Measurements from ENCODE around the gene TMPRSS12.
A peak's percentile ranks its signal among the peaks of the same experiment; 100 is the strongest.
"Not testable (repeated sequence)": the region's sequence is repeated elsewhere in the genome, so short reads cannot be mapped to it uniquely, and the experiment has no call there.

Gene TMPRSS12

DNA sequence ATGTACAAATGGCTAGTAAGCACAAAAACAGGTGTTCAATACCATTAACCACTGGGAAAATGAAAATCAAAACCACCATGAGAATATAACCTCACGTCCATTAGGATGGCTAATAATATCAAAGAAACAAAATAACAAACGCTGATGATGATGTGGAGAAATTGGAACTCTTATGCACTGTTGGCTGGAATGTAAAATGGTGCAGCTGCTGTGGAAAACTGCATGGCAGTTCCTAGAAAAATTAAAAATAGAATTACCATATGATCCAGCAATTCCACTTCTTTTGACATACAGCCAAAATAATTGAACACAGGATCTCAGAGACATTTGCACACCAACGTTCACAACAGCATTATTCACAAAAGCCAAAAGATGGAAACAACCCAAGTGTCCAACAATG is 51.5 kb downstream of the TMPRSS12 start:
- DNase-seq (no peak), ATAC-seq (replicated peaks) (no peak)
- H3K27ac Mint-ChIP-seq = no peak overlapping the region
- H3K27me3 Mint-ChIP-seq = no peaks in the 10 kb centered on the region
- no peak overlapping the region for H3K4me3 Mint-ChIP-seq
- peaks cover 0 to 8% of the 10 kb centered on the region in 2 donors for H3K4me1 Mint-ChIP-seq
- no peaks in the 10 kb centered on the region for H3K36me3 Mint-ChIP-seq
- no peaks in the 10 kb centered on the region for H3K9me3 Mint-ChIP-seq

DNA sequence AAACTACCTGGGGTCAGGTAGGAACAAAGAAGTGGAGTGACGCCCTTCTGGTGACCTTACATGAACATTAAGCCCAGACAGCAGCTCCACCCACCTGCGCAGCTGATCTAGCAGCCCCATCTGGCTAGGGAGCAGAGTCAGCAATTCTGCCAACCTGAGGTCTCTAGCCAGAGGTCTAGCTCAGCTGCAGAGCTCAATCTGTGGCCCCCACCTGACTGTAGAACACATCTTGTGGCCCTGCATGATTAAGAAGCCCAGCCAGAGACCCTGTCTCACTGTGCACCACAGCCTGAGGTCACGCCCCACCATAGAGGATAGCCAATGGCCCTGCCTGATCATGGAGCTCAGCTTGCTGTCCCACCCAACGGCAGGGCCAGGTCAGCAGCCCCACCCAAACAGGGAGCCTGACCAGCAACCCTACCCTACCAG is 59.0 kb downstream of the TMPRSS12 start:
- ATAC-seq (replicated peaks) = no peak
- Mint-ChIP-seq H3K4me3 (no peak overlapping the region), H3K4me1 (peaks cover 0 to 1% of the 10 kb centered on the region in 2 donors), H3K9me3 (peaks cover 0 to 5% of the 10 kb centered on the region in 2 donors), H3K27me3 (no peaks in the 10 kb centered on the region), H3K36me3 (no peaks in the 10 kb centered on the region), H3K27ac (no peak overlapping the region)
- no peak for DNase-seq

DNA sequence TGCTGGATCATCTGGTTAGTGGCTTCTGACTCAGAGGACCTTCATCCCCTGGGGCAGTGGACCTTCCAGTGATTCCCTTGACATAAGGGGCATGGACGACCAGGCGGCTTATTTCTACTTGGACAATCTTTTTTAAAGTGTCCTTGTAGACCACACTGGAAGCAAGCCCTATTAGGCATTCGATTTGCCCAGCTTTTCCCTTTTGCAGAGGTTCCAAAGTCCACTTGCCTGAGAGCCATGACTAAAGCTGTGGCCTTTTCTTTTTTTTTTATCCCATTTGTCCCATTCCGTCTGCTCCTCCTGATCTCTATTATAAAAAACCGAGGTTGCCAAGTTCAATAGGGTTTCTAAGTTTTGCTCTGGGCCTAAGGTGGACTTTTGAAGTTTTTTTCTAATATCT is 65.8 kb downstream of the TMPRSS12 start:
- not testable (repeated sequence) for H3K4me1 Mint-ChIP-seq; H3K4me3 Mint-ChIP-seq; ATAC-seq (replicated peaks); H3K36me3 Mint-ChIP-seq; H3K27me3 Mint-ChIP-seq; H3K27ac Mint-ChIP-seq; DNase-seq
- H3K9me3 Mint-ChIP-seq = peaks cover 6 to 14% of the 10 kb centered on the region in 2 donors

- H3K27ac Mint-ChIP-seq; DNase-seq; H3K4me1 Mint-ChIP-seq; H3K27me3 Mint-ChIP-seq; ATAC-seq (replicated peaks); H3K4me3 Mint-ChIP-seq: not testable (repeated sequence)
- Mint-ChIP-seq H3K36me3 (peaks cover 6 to 12% of the 10 kb centered on the region in 2 donors), H3K9me3 (peaks cover 14 to 27% of the 10 kb centered on the region in 2 donors)
Observed at GRCh38 chr12:50912361-50912760, 69.6 kb downstream of the TMPRSS12 start.

- Mint-ChIP-seq H3K27me3 (no peaks in the 10 kb centered on the region), H3K9me3 (peaks cover 14 to 30% of the 10 kb centered on the region in 2 donors), H3K4me1 (peaks cover under 1% of the 10 kb centered on the region in 2 donors), H3K27ac (no peak overlapping the region), H3K36me3 (peaks cover 8 to 20% of the 10 kb centered on the region in 2 donors), H3K4me3 (no peak overlapping the region)
- ATAC-seq (replicated peaks) (no peak), DNase-seq (no peak)
Observed at GRCh38 chr12:50913224-50913623, 70.5 kb downstream of the TMPRSS12 start.

DNA sequence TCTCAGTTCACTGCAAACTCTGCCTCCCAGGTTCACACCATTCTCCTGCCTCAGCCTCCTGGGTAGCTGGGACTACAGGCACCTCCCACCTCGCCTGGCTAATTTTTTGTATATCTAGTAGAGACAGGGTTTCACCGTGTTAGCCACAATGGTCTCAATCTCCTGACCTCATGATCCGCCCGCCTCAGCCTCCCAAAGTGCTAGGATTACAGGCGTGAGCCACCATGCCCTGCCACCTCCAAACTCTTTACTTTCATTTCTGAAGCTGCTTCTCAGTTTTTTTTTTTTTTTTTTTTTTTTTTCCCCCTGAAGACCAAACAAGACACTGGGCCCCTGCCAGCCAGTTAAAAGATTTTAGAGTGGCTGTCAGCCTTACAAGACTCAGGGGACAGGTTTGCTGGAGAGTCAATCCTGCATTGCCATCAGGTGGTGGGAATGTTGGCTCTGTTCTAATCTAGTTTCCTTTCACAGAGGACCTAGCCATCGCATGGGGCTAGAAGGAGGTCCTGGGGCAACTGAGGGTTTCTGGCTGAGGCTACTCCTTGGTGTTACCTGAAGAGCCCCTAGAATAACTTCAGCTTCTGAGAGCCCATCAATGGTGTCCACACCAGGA is 72.3 kb downstream of the TMPRSS12 start:
- H3K4me1 Mint-ChIP-seq = peaks cover 7 to 9% of the 10 kb centered on the region in 2 donors
- no peaks in the 10 kb centered on the region for H3K27me3 Mint-ChIP-seq
- DNase-seq = no peak
- no peak for ATAC-seq (replicated peaks)
- H3K4me3 Mint-ChIP-seq = no peak overlapping the region
- peaks cover 8 to 23% of the 10 kb centered on the region in 2 donors for H3K36me3 Mint-ChIP-seq
- no peak overlapping the region for H3K27ac Mint-ChIP-seq
- peaks cover 14 to 30% of the 10 kb centered on the region in 2 donors for H3K9me3 Mint-ChIP-seq

DNA sequence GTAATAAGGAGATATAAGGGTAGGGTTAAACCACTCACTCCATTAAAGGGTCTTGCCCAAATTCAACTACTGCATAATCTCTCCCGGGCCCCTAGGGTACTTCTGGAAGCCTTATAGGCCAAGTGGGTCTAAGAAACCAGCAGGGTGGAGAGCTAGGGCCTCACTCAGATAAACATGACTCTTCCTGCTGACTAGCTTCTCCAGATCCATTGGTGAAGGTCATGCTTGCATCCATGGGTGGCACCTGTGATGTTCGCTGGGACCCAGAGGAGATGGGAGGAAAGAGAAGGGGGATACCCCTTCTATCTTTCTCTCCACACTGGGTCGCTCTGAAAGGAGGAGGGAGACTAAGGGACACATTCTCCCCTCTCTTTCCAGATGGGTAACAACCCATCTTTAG is 73.6 kb downstream of the TMPRSS12 start:
- no peak for DNase-seq
- no peak overlapping the region for H3K4me3 Mint-ChIP-seq
- H3K36me3 Mint-ChIP-seq = peaks cover 8 to 23% of the 10 kb centered on the region in 2 donors
- H3K4me1 Mint-ChIP-seq = peaks cover 9 to 10% of the 10 kb centered on the region in 2 donors
- peaks cover 14 to 26% of the 10 kb centered on the region in 2 donors for H3K9me3 Mint-ChIP-seq
- no peak for ATAC-seq (replicated peaks)
- no peak overlapping the region for H3K27ac Mint-ChIP-seq
- no peaks in the 10 kb centered on the region for H3K27me3 Mint-ChIP-seq

DNA sequence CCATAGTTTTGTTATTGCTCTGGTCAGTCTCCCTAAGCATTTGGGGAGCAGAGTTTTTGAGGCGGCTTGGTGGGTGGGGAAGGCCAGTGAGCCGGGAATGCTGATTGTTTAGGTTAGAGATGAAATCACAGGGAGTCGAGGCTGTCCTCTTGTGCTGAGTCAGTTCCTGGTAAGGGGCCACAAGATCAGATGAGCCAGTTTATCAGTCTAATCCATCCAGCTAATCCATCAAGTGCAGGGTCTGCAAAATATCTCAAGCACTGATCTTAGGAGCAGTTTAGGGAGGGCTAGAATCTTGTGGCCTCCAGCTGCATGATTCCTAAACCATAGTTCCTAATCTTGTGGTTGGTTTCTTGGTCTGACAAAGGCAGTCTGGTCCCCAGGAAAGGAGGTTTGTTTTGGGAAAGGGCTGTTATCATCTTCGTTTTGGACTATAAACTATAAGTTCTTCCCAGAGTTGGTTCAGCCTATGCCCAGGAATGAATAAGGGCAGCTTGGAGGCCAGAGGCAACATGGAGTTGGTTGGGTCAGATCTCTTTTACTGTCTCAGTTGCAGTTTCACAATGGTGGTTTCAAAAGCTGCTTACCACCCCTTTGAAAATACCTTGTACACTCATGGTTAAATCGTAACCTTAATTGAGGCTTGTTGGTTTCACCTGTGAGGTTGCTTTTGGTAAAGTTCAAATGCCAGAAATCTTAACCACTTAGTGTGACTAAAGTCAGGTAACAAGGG is 76.0 kb downstream of the TMPRSS12 start:
- H3K4me1 Mint-ChIP-seq = peaks cover 17 to 25% of the 10 kb centered on the region in 2 donors
- H3K27me3 Mint-ChIP-seq = no peaks in the 10 kb centered on the region
- DNase-seq (no peak), ATAC-seq (replicated peaks) (peak in 1 of 2 donors; percentile 65)
- peaks cover 5 to 20% of the 10 kb centered on the region in 2 donors for H3K36me3 Mint-ChIP-seq
- H3K27ac Mint-ChIP-seq = peak overlapping the region; percentile 14
- no peak overlapping the region for H3K4me3 Mint-ChIP-seq
- H3K9me3 Mint-ChIP-seq = peaks cover 8 to 14% of the 10 kb centered on the region in 2 donors

DNA sequence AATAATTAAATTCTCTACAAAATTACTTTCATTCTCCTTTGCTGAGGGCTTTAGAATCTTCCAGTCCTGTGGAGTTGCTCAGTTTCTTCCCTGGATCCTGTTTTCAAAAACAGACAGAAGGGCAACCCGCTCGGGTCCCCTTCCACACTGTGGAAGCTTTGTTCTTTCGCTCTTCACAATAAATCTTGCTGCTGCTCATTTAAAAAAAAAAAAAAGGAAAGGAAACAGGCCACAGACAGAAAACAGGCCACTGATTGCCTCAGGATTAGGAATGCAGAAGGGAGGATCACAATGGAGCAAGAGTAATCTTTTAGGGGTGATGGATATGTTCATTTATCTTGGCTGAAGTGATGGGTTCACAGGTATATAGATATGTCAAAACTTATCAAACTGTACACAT is 80.1 kb downstream of the TMPRSS12 start:
- Mint-ChIP-seq H3K36me3 (peaks cover 0 to 8% of the 10 kb centered on the region in 2 donors), H3K4me1 (peaks cover 35 to 61% of the 10 kb centered on the region in 2 donors), H3K4me3 (peak overlapping the region; percentile 57 to 77), H3K9me3 (peaks cover 0 to under 1% of the 10 kb centered on the region in 2 donors), H3K27ac (peak overlapping the region; percentile 84), H3K27me3 (no peaks in the 10 kb centered on the region)
- no peak for ATAC-seq (replicated peaks)
- DNase-seq = no peak

GRCh38 chr12:50923361-50924130 is 80.8 kb downstream of the TMPRSS12 start:
- H3K27me3 Mint-ChIP-seq = no peaks in the 10 kb centered on the region
- DNase-seq (no peak), ATAC-seq (replicated peaks) (peak; percentile 1 to 5)
- peak overlapping the region; percentile 94 for H3K27ac Mint-ChIP-seq
- no peaks in the 10 kb centered on the region for H3K9me3 Mint-ChIP-seq
- H3K4me3 Mint-ChIP-seq = peak overlapping the region; percentile 82 to 85
- H3K4me1 Mint-ChIP-seq = peaks cover 36 to 64% of the 10 kb centered on the region in 2 donors
- peaks cover 0 to 2% of the 10 kb centered on the region in 2 donors for H3K36me3 Mint-ChIP-seq

GRCh38 chr12:50924131-50924438 is 81.4 kb downstream of the TMPRSS12 start:
- Mint-ChIP-seq H3K27me3 (no peaks in the 10 kb centered on the region), H3K4me1 (peaks cover 35 to 63% of the 10 kb centered on the region in 2 donors), H3K36me3 (peaks cover 0 to 4% of the 10 kb centered on the region in 2 donors), H3K4me3 (peak overlapping the region; percentile 82 to 85), H3K9me3 (no peaks in the 10 kb centered on the region), H3K27ac (peak overlapping the region; percentile 94)
- no peak for DNase-seq
- peak; percentile 39 for ATAC-seq (replicated peaks)

DNA sequence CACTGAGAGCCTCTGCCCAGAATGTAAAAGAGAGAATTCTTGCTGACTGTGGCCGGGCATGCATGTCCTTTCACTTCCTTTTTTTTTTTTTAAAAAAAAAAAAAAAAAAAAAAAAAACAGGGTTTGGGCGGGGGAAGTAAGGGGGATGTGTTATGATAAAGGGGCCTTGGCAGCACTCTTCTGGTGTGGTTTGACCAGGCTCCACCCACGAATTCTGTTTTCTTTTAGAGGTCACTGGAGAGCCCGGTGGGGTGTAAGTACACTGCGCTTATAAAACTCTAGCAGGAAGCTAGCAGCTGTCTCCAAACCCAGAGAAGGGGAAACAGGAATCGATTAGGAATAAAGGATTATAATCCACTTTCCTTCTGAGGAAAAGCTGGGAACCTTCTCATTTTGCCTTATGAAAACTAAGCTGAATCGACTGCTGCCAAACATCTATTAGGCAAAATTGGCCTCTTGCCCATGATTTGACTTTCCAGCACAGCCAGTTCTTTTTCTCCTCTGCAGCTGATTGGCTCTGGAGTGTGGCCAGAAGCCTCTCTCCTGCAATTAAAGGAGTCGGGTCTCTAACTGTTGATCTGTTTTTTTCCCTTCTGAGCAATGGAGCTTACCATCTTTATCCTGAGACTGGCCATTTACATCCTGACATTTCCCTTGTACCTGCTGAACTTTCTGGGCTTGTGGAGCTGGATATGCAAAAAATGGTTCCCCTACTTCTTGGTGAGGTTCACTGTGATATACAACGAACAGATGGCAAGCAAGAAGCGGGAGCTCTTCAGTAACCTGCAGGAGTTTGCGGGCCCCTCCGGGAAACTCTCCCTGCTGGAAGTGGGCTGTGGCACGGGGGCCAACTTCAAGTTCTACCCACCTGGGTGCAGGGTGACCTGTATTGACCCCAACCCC is 82.0 kb downstream of the TMPRSS12 start:
- H3K27ac Mint-ChIP-seq = peak overlapping the region; percentile 94
- H3K9me3 Mint-ChIP-seq = no peaks in the 10 kb centered on the region
- H3K4me3 Mint-ChIP-seq = peak overlapping the region; percentile 85 to 91
- H3K36me3 Mint-ChIP-seq = peaks cover 0 to 4% of the 10 kb centered on the region in 2 donors
- DNase-seq (peak; percentile 72), ATAC-seq (replicated peaks) (peak; percentile 93)
- no peaks in the 10 kb centered on the region for H3K27me3 Mint-ChIP-seq
- H3K4me1 Mint-ChIP-seq = peaks cover 37 to 68% of the 10 kb centered on the region in 2 donors

DNA sequence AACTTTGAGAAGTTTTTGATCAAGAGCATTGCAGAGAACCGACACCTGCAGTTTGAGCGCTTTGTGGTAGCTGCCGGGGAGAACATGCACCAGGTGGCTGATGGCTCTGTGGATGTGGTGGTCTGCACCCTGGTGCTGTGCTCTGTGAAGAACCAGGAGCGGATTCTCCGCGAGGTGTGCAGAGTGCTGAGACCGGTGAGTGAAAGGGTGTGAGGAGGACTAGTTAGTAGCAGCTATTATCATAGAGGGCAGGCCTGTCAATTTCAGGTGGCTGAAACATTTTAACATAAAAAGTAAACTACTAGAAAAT is 82.6 kb downstream of the TMPRSS12 start:
- DNase-seq (peak; percentile 17), ATAC-seq (replicated peaks) (peak; percentile 24 to 39)
- Mint-ChIP-seq H3K9me3 (no peaks in the 10 kb centered on the region), H3K4me3 (peak overlapping the region; percentile 85 to 91), H3K27ac (peak overlapping the region; percentile 94), H3K4me1 (peaks cover 35 to 72% of the 10 kb centered on the region in 2 donors), H3K27me3 (no peaks in the 10 kb centered on the region), H3K36me3 (peaks cover 3 to 8% of the 10 kb centered on the region in 2 donors)

DNA sequence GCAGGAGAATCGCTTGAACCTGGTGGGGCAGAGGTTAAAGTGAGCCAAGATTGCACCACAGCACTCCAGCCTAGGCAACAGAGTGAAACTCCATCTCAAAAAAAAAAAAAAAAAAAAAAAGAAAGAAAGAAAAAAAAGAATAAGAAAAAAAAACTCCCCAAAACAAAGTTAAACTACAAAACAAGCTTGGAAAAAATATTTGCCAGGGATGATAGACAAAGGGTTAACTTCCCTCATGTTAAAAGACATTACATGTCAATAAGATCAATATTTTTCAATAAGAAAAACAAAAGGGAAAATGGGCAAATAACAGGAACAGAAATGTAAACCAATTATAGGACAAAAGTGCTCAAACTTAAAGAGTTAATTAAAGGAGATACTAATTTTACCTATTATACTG is 83.2 kb downstream of the TMPRSS12 start:
- Mint-ChIP-seq H3K27ac (no peak overlapping the region), H3K4me1 (peaks cover 35 to 75% of the 10 kb centered on the region in 2 donors)

More for the DNA sequence above, 83.2 kb downstream of the TMPRSS12 start:
- Mint-ChIP-seq H3K9me3 (no peaks in the 10 kb centered on the region), H3K36me3 (peaks cover 3 to 11% of the 10 kb centered on the region in 2 donors), H3K4me3 (peak overlapping the region; percentile 85 to 91), H3K27me3 (no peaks in the 10 kb centered on the region)
- DNase-seq (no peak), ATAC-seq (replicated peaks) (no peak)

All from stimulated activated naive B cell treated with anti-CD40 and anti-IgM and Interleukin-4, amounts not matched to agents 10 μg/mL and 1 μg/mL and 100 μg/mL, for 72 hours (primary cell).